Activated CD4-positive, alpha-beta T cell treated with anti-CD3 and anti-CD28 coated beads, Interleukin-2, amount 10 ng/mL, durations not matched to agents 7 days and 5 days (primary cell): Measurements from ENCODE around the gene STX1B. TPM values are rescaled to one million over a fixed set of nuclear protein-coding genes. Genes with fewer than 3 reads are reported as not detected.

Source experiments
- CTCF ChIA-PET: fragments of 350-600 bp; sonication (Branson Sonifier 250); formaldehyde crosslinking; loops from one replicate; lab custom pipeline; 2021; ENCODE audit warnings: antibody characterized with exemption; lab: Charles Lee
- POLR2A ChIA-PET: fragments of 350-600 bp; sonication (Branson Sonifier 250); formaldehyde crosslinking; loops from one replicate; lab custom pipeline; 2021; ENCODE audit warnings: antibody characterized with exemption; lab: Charles Lee
- DNase-seq: peaks from one replicate; pipeline ENCODE4 v3.0.0-alpha.2; 2020
- H3K27ac Mint-ChIP-seq: one replicate; pipeline ENCODE4 v1.8.0; 2021; ENCODE audit warnings: mild to moderate bottlenecking, moderate library complexity, mixed read lengths
- H3K27me3 Mint-ChIP-seq: one replicate; pipeline ENCODE4 v1.8.0; 2021; ENCODE audit warnings: mixed read lengths
- H3K36me3 Mint-ChIP-seq: one replicate; pipeline ENCODE4 v1.8.0; 2021; ENCODE audit warnings: low read depth, mixed read lengths
- H3K4me1 Mint-ChIP-seq: one replicate; pipeline ENCODE4 v1.8.0; 2021; ENCODE audit warnings: mixed read lengths
- H3K4me3 Mint-ChIP-seq: one replicate; pipeline ENCODE4 v1.8.0; 2021; ENCODE audit warnings: mild to moderate bottlenecking, moderate library complexity, mixed read lengths
- H3K9me3 Mint-ChIP-seq: one replicate; pipeline ENCODE4 v1.8.0; 2021; ENCODE audit warnings: mixed read lengths
- total RNA-seq, 2 experiments: library from RNA; stranded (reverse); gene quantifications; one replicate each; pipeline ENCODE4 v1.2.3, GENCODE V29; 2021

Gene STX1B
- 1 to 10 TPM in 1 of 2 experiments, under 1 TPM in 1; 0.62 to 1.1 TPM for total RNA-seq

GRCh38 chr16:31010585-31011325, at the start of gene STX1B:
Gene STX1B, minus strand, starts transcription at chr16:31010638. Its CDS starts 242 bp downstream, at chr16:31010396.
- Mint-ChIP-seq H3K36me3 (no peaks in the 10 kb centered on the region), H3K4me1 (peaks cover 12% of the 10 kb centered on the region), H3K27me3 (peaks cover 48% of the 10 kb centered on the region), H3K4me3 (peak within 1 kb of the TSS; percentile 43), H3K9me3 (no peaks in the 10 kb centered on the region), H3K27ac (peak within 1 kb of the TSS; percentile 42)
- peak; percentile 44 for DNase-seq
- CTCF ChIA-PET, result no interaction called here
- POLR2A ChIA-PET, result no interaction called here

- H3K27ac Mint-ChIP-seq, result peak overlapping the region; percentile 46
- POLR2A ChIA-PET, result interaction anchor here (0.9 kb wide), 1 partner anchor 18 kb away, joined by 3 read pairs; the partner anchor contains the start of gene ZNF668
- peaks cover 3% of the 10 kb centered on the region for H3K27me3 Mint-ChIP-seq
- CTCF ChIA-PET, result interaction anchor here (0.6 to 1.2 kb wide), 3 partner anchors 15 to 45 kb away, joined by 3 to 5 read pairs (median 4); no protein-coding TSS in a partner anchor
- peaks cover 5% of the 10 kb centered on the region for H3K4me1 Mint-ChIP-seq
- no peak for DNase-seq
- H3K4me3 Mint-ChIP-seq, result no peak overlapping the region
- no peaks in the 10 kb centered on the region for H3K9me3 Mint-ChIP-seq
- peaks cover 5% of the 10 kb centered on the region for H3K36me3 Mint-ChIP-seq
These were observed 45.2 kb upstream of the STX1B start for GRCh38 chr16:31055613-31056012.

GRCh38 chr16:31052114-31052513, 41.7 kb upstream of the STX1B start:
- Mint-ChIP-seq H3K36me3 (no peaks in the 10 kb centered on the region), H3K27me3 (peaks cover 3% of the 10 kb centered on the region), H3K27ac (no peak overlapping the region), H3K4me1 (peaks cover 5% of the 10 kb centered on the region), H3K9me3 (no peaks in the 10 kb centered on the region), H3K4me3 (no peak overlapping the region)
- POLR2A ChIA-PET, result no interaction called here
- CTCF ChIA-PET, result interaction anchor here (0.7 to 1.1 kb wide), 2 partner anchors 13 to 192 kb away, joined by 3 read pairs; no protein-coding TSS in a partner anchor
- no peak for DNase-seq

GRCh38 chr16:31050280-31051030, 40.0 kb upstream of the STX1B start:
- Mint-ChIP-seq H3K4me1 (peaks cover 5% of the 10 kb centered on the region), H3K27ac (no peak overlapping the region), H3K9me3 (no peaks in the 10 kb centered on the region), H3K27me3 (peaks cover 3% of the 10 kb centered on the region), H3K4me3 (no peak overlapping the region), H3K36me3 (no peaks in the 10 kb centered on the region)
- ChIA-PET POLR2A (interaction anchor here (0.6 to 0.7 kb wide), 2 partner anchors 8 to 315 kb away, joined by 3 to 6 read pairs; no protein-coding TSS in a partner anchor), CTCF (interaction anchor here (1.0 to 2.1 kb wide), 6 partner anchors 8 to 74 kb away, joined by 3 to 5 read pairs (median 3); partner anchors contain the start of genes STX4, ZNF646 and ZNF668)
- no peak for DNase-seq

- CTCF ChIA-PET, result interaction anchor here (0.7 to 1.6 kb wide), 3 partner anchors 9 to 123 kb away, joined by 3 to 6 read pairs (median 4); no protein-coding TSS in a partner anchor
These were observed 33.6 kb upstream of the STX1B start for GRCh38 chr16:31043898-31044481.

GRCh38 chr16:31043352-31043751, 32.9 kb upstream of the STX1B start:
- Mint-ChIP-seq H3K27ac (no peak overlapping the region), H3K36me3 (peaks cover 10% of the 10 kb centered on the region), H3K4me1 (no peaks in the 10 kb centered on the region), H3K27me3 (no peaks in the 10 kb centered on the region), H3K4me3 (no peak overlapping the region), H3K9me3 (no peaks in the 10 kb centered on the region)
- CTCF ChIA-PET, result interaction anchor here (1.6 kb wide), 1 partner anchor 17 kb away, joined by 6 read pairs; no protein-coding TSS in a partner anchor
- DNase-seq, result no peak
- POLR2A ChIA-PET, result no interaction called here

More at GRCh38 chr16:31043898-31044481, 33.6 kb upstream of the STX1B start:
- POLR2A ChIA-PET, result no interaction called here
- Mint-ChIP-seq H3K27me3 (no peaks in the 10 kb centered on the region), H3K27ac (no peak overlapping the region), H3K36me3 (peaks cover 10% of the 10 kb centered on the region), H3K4me1 (no peaks in the 10 kb centered on the region), H3K9me3 (no peaks in the 10 kb centered on the region), H3K4me3 (no peak overlapping the region)
- no peak for DNase-seq

- no peak overlapping the region for H3K4me3 Mint-ChIP-seq
- DNase-seq, result no peak
- ChIA-PET POLR2A (no interaction called here), CTCF (interaction anchor here (1.6 kb wide), 1 partner anchor 17 kb away, joined by 6 read pairs; no protein-coding TSS in a partner anchor)
- H3K27ac Mint-ChIP-seq, result no peak overlapping the region
- H3K27me3 Mint-ChIP-seq, result no peaks in the 10 kb centered on the region
- H3K9me3 Mint-ChIP-seq, result no peaks in the 10 kb centered on the region
- H3K4me1 Mint-ChIP-seq, result no peaks in the 10 kb centered on the region
- H3K36me3 Mint-ChIP-seq, result peaks cover 10% of the 10 kb centered on the region
These were observed 32.4 kb upstream of the STX1B start for GRCh38 chr16:31042866-31043265.

GRCh38 chr16:31038993-31039392, 28.6 kb upstream of the STX1B start:
- Mint-ChIP-seq H3K9me3 (no peaks in the 10 kb centered on the region), H3K27ac (no peak overlapping the region), H3K27me3 (no peaks in the 10 kb centered on the region), H3K4me3 (no peak overlapping the region), H3K4me1 (peaks cover 9% of the 10 kb centered on the region), H3K36me3 (peaks cover 21% of the 10 kb centered on the region)
- ChIA-PET POLR2A (no interaction called here), CTCF (interaction anchor here (0.7 to 1.3 kb wide), 2 partner anchors 14 to 66 kb away, joined by 3 read pairs; no protein-coding TSS in a partner anchor)
- no peak for DNase-seq

- peaks cover 17% of the 10 kb centered on the region for H3K36me3 Mint-ChIP-seq
- DNase-seq, result no peak
- peaks cover 21% of the 10 kb centered on the region for H3K4me1 Mint-ChIP-seq
- no peak overlapping the region for H3K4me3 Mint-ChIP-seq
- ChIA-PET CTCF (interaction anchor here (0.7 to 1.6 kb wide), 2 partner anchors 14 to 37 kb away, joined by 3 to 5 read pairs; no protein-coding TSS in a partner anchor), POLR2A (interaction anchor here (0.8 kb wide), 1 partner anchor 27 kb away, joined by 3 read pairs; no protein-coding TSS in a partner anchor)
- no peaks in the 10 kb centered on the region for H3K9me3 Mint-ChIP-seq
- H3K27me3 Mint-ChIP-seq, result no peaks in the 10 kb centered on the region
- peak overlapping the region; percentile 6 for H3K27ac Mint-ChIP-seq
These were observed 26.3 kb upstream of the STX1B start for GRCh38 chr16:31036691-31037090.

GRCh38 chr16:31033709-31034492, 23.5 kb upstream of the STX1B start:
- CTCF ChIA-PET, result interaction anchor here (1.1 kb wide), 1 partner anchor 16 kb away, joined by 3 read pairs; no protein-coding TSS in a partner anchor
- POLR2A ChIA-PET, result interaction anchor here (0.8 to 1.0 kb wide), 2 partner anchors 39 to 40 kb away, joined by 3 read pairs; partner anchors contain the start of gene ZNF668
- Mint-ChIP-seq H3K4me1 (peaks cover 23% of the 10 kb centered on the region), H3K9me3 (no peaks in the 10 kb centered on the region), H3K36me3 (peaks cover 13% of the 10 kb centered on the region), H3K27me3 (no peaks in the 10 kb centered on the region), H3K4me3 (peak overlapping the region; percentile 88), H3K27ac (peak overlapping the region; percentile 96)
- DNase-seq, result peak; percentile 92
